IMR-90 (cell line): ENCODE data around the gene RNF223. TPM values are rescaled to one million over a fixed set of nuclear protein-coding genes. Genes with fewer than 3 reads are reported as not detected.

ENCODE experiments used
- ATAC-seq: fragments of 200-7000 bp; cut with Tn5 transposase; 2 replicates; pipeline ENCODE4 v1.9.1; 2020; ENCODE audit warnings: low read depth, mild to moderate bottlenecking, moderate library complexity
- BruUV-seq: library from RNA; stranded (reverse); fragments of 400-500 nt; replicated peaks from 2 replicates; lab custom pipeline; 2021; lab: Mats Ljungman, UMichigan
- CTCF ChIA-PET: fragments of 300-600 bp; formaldehyde crosslinking; extraction: SDS; loops from one replicate; lab custom pipeline; 2021; ENCODE audit warnings: antibody characterized with exemption; lab: Yijun Ruan, JAX
- POLR2A ChIA-PET: fragments of 300-600 bp; sonication (Branson Sonifier 250); formaldehyde crosslinking; loops from one replicate; lab custom pipeline; 2022; ENCODE audit warnings: antibody characterized with exemption; ENCODE audit not compliant: unreplicated experiment; lab: Charles Lee
- DNase-seq: peaks from one replicate; pipeline ENCODE4 v3.0.0; 2013
- H2AFZ ChIP-seq: replicated peaks from 2 replicates; pipeline ENCODE3; 2013; ENCODE audit warnings: low read length, mild to moderate bottlenecking; ENCODE audit not compliant: poor library complexity
- H2AK5ac ChIP-seq: 2 replicates; pipeline ENCODE4 v1.6.1; 2013; ENCODE audit warnings: low read depth, low read length, inconsistent platforms
- H2AK9ac ChIP-seq: replicated peaks from 2 replicates; pipeline ENCODE3; 2013; ENCODE audit warnings: mild to moderate bottlenecking, low read depth, low read length, moderate library complexity; ENCODE audit not compliant: poor library complexity
- H2BK120ac ChIP-seq: 2 replicates; pipeline ENCODE4 v1.6.1; 2013; ENCODE audit warnings: low read depth, low read length, inconsistent platforms
- H2BK15ac ChIP-seq: 3 replicates; pipeline ENCODE4 v1.6.1; 2013; ENCODE audit warnings: low read depth, low read length, inconsistent platforms
- H2BK20ac ChIP-seq: 2 replicates; pipeline ENCODE4 v1.6.1; 2013; ENCODE audit warnings: low read depth, mild to moderate bottlenecking, inconsistent platforms, low read length, moderate library complexity
- H2BK5ac ChIP-seq: 2 replicates; pipeline ENCODE4 v1.6.1; 2013; ENCODE audit warnings: mild to moderate bottlenecking, low read depth, low read length, inconsistent platforms; ENCODE audit not compliant: poor library complexity, severe bottlenecking
- H3K14ac ChIP-seq: replicated peaks from 2 replicates; pipeline ENCODE4 v1.6.1; 2013; ENCODE audit warnings: low read depth, low read length, inconsistent platforms
- H3K18ac ChIP-seq: 2 replicates; pipeline ENCODE4 v1.6.1; 2013; ENCODE audit warnings: low read depth, low read length, control low read depth
- H3K23ac ChIP-seq: 2 replicates; pipeline ENCODE4 v1.6.1; 2013; ENCODE audit warnings: low read depth, low read length, inconsistent platforms
- H3K27ac ChIP-seq: 2 replicates; pipeline ENCODE4 v1.5.1; 2013; ENCODE audit warnings: mild to moderate bottlenecking, control low read depth, low read length; ENCODE audit not compliant: insufficient read depth
- H3K27me3 ChIP-seq: 2 replicates; pipeline ENCODE4 v1.6.1; 2013; ENCODE audit warnings: low read length; ENCODE audit not compliant: control insufficient read depth, insufficient read depth
- H3K36me3 ChIP-seq: 2 replicates; pipeline ENCODE4 v1.6.1; 2013; ENCODE audit warnings: low read length, mixed read lengths; ENCODE audit not compliant: control insufficient read depth, insufficient read depth
- H3K4ac ChIP-seq: 2 replicates; pipeline ENCODE4 v1.6.1; 2013; ENCODE audit warnings: low read depth, low read length, inconsistent platforms
- H3K4me1 ChIP-seq: 2 replicates; pipeline ENCODE4 v1.6.1; 2013; ENCODE audit warnings: low read length, mixed read lengths; ENCODE audit not compliant: control insufficient read depth, insufficient read depth
- H3K4me2 ChIP-seq: 2 replicates; pipeline ENCODE4 v1.6.1; 2013; ENCODE audit warnings: low read depth, mild to moderate bottlenecking, control low read depth, low read length, moderate library complexity
- H3K4me3 ChIP-seq: 2 replicates; pipeline ENCODE4 v1.5.1; 2013; ENCODE audit warnings: low read depth, mild to moderate bottlenecking, control low read depth, low read length, moderate library complexity; ENCODE audit not compliant: insufficient read depth
- H3K56ac ChIP-seq: 2 replicates; pipeline ENCODE4 v1.6.1; 2013; ENCODE audit warnings: low read length, inconsistent platforms; ENCODE audit not compliant: insufficient read depth; ENCODE audit errors: extremely low read depth
- H3K79me1 ChIP-seq, 2 experiments: 2 replicates each; pipeline ENCODE4 v1.6.1; 2013; ENCODE audit warnings: low read length in 2 of 2, inconsistent platforms in 1 of 2, low read depth in 1 of 2
- H3K9ac ChIP-seq: 2 replicates; pipeline ENCODE4 v1.6.1; 2013; ENCODE audit warnings: low read depth, low read length, control low read depth
- H3K9me1 ChIP-seq: 2 replicates; pipeline ENCODE4 v1.6.1; 2013; ENCODE audit warnings: low read length, inconsistent platforms; ENCODE audit not compliant: insufficient read depth
- H3K9me3 ChIP-seq: 2 replicates; pipeline ENCODE4 v1.6.1; 2013; ENCODE audit warnings: low read length; ENCODE audit not compliant: control insufficient read depth, insufficient read depth
- H4K20me1 ChIP-seq: 2 replicates; pipeline ENCODE4 v1.6.1; 2013; ENCODE audit warnings: low read length, inconsistent platforms; ENCODE audit not compliant: insufficient read depth
- H4K5ac ChIP-seq: 2 replicates; pipeline ENCODE4 v1.6.1; 2013; ENCODE audit warnings: mild to moderate bottlenecking, low read depth, low read length, control low read depth
- H4K8ac ChIP-seq, 2 experiments: 2 replicates each; pipeline ENCODE4 v1.6.1; 2013; ENCODE audit warnings: low read depth in 2 of 2, low read length in 2 of 2, control low read depth in 1 of 2, inconsistent platforms in 1 of 2
- H4K91ac ChIP-seq: 2 replicates; pipeline ENCODE4 v1.6.1; 2013; ENCODE audit warnings: low read depth, low read length, inconsistent platforms; ENCODE audit not compliant: insufficient read depth
- CHD1 ChIP-seq: IDR thresholded peaks from 2 replicates; pipeline ENCODE4 v1.6.1; 2012; ENCODE audit warnings: low read depth, low read length, improper control_type of control experiment
- MAFK ChIP-seq: IDR thresholded peaks from 2 replicates; pipeline ENCODE4 v1.6.1; 2012; ENCODE audit warnings: low read depth, low read length, improper control_type of control experiment
- MXI1 ChIP-seq: IDR thresholded peaks from 2 replicates; pipeline ENCODE4 v1.6.1; 2012; ENCODE audit warnings: low read depth, mild to moderate bottlenecking, low read length, moderate library complexity, borderline replicate concordance
- RCOR1 ChIP-seq: IDR thresholded peaks from 2 replicates; pipeline ENCODE4 v1.6.1; 2012; ENCODE audit warnings: mild to moderate bottlenecking, low read length, improper control_type of control experiment; ENCODE audit not compliant: insufficient replicate concordance
- RFX5 ChIP-seq: IDR thresholded peaks from 2 replicates; pipeline ENCODE4 v1.8.0; 2012; ENCODE audit warnings: low read depth, mild to moderate bottlenecking, low read length, moderate library complexity
- WGBS, 2 experiments: methylation state at CpG; one replicate each; pipeline versions ENCODE4 v1.1.5 to v1.1.7; 2013; ENCODE audit warnings: missing lambda C conversion rate in 2 of 2; ENCODE audit not compliant: insufficient read length in 1 of 2; ENCODE audit errors: extremely low coverage in 2 of 2; 5-methylcytosine and 5-hydroxymethylcytosine counted together
- dilution Hi-C: fragments of 300-500 bp; cut with HindIII; formaldehyde crosslinking; loops from one replicate; pipeline ENCODE4 v1.14.3; 2018; ENCODE audit warnings: low sequenced_read_pairs; ENCODE audit not compliant: unreplicated experiment
- in situ Hi-C: fragments of 300-500 bp; cut with MboI; formaldehyde crosslinking; loops from 3 replicates; pipeline ENCODE4 v1.14.3; 2019; ENCODE audit warnings: low sequenced_read_pairs, inconsistent platforms, mixed read lengths
- intact Hi-C: fragments of 100-400 bp; cut with micrococcal nuclease; formaldehyde crosslinking; loops from 2 replicates; pipeline ENCODE4 v1.10.0; 2022
- polyA plus RNA-seq, 3 experiments: library from polyadenylated mRNA; depleted of rRNA; stranded (reverse); fragments of >200 nt; gene quantifications; 2 replicates each; pipeline ENCODE4 v1.2.3, GENCODE V29; 2012; ENCODE audit warnings: low replicate concordance in 1 of 3
- total RNA-seq: library from RNA; depleted of rRNA; stranded (reverse); fragments of >200 nt; gene quantifications from 2 replicates; pipeline ENCODE4 v1.2.3, GENCODE V29; 2012
- TF ChIP-seq, protein P1 (sequence below): fragments of 150-350 bp; IDR thresholded peaks from 2 replicates; pipeline ENCODE4 v1.6.1; 2016; ENCODE audit warnings: low read depth, mild to moderate bottlenecking, low read length, moderate library complexity, borderline replicate concordance
- TF ChIP-seq, protein P2 (sequence below): fragments of 150-350 bp; IDR thresholded peaks from 2 replicates; pipeline ENCODE4 v1.6.1; 2017; ENCODE audit warnings: mild to moderate bottlenecking, antibody characterized with exemption, low read length, low read depth

RNF223 gene
- total and polyA plus RNA-seq, 2 of the 4 experiments (the other 2 are of a cell fraction): not detected

DNA sequence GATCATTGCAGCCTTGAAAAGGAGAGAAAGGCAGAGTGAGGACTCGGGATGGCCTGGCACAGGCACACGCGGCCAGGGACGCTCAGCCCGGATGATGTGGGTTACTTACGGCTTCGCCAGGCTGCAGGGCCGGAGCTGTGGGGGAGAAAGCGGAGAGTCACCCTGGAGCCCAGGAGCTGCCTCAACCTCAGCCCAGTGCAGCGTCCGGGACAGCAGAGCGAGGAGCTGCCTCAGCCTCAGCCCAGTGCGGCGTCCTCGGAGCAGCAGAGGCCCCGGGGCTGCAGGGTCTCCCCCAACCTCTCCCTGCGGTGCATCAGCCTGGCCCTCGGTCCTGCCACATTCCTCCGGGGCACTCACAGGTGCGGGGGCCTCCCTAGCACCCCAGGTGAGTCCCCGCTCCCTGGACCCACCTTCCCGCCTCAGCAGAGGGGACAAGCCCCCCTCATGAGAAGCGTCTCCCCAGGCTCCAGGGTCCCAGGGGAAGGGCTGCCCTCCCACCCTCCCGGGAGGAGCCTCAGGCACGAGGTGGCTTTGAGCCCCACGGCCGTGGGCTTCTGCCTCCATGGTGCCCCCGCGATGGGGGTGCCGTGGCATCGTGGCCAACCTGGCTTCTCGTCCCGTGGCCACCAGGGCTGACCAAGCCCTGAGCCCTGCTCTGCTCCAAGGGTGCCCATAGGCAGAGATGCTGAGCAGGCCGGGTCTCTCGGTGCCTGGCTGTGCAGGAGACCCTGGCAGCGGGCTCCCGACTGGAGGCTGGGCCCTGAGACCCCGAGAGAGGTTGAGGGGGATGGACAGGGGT, 10.5 kb upstream of the RNF223 start:
- H4K20me1 ChIP-seq: peaks cover 3% of the 10 kb centered on the region
- no peak overlapping the region for H3K14ac ChIP-seq
- no peaks in the 10 kb centered on the region for H3K79me1 ChIP-seq
- no peak overlapping the region for H4K5ac ChIP-seq
- no peak overlapping the region for H3K23ac ChIP-seq
- H3K27ac ChIP-seq: no peak overlapping the region
- CTCF ChIA-PET: no interaction called here
- no peak overlapping the region for H3K4me3 ChIP-seq
- H3K9me3 ChIP-seq: no peaks in the 10 kb centered on the region
- H2AK9ac ChIP-seq: no peak overlapping the region
- H3K27me3 ChIP-seq: no peaks in the 10 kb centered on the region
- H2AK5ac ChIP-seq: no peak overlapping the region
- H2BK5ac ChIP-seq: no peak overlapping the region
- no peak overlapping the region for H2BK20ac ChIP-seq
- DNase-seq: no peak
- no peak overlapping the region for H2AFZ ChIP-seq
- H4K91ac ChIP-seq: no peak overlapping the region
- BruUV-seq: no TSS peak
- no peaks in the 10 kb centered on the region for H3K9me1 ChIP-seq
- H3K9ac ChIP-seq: no peak overlapping the region
- H3K4me2 ChIP-seq: no peak overlapping the region
- POLR2A ChIA-PET: no interaction called here
- H3K4ac ChIP-seq: no peak overlapping the region
- H4K8ac ChIP-seq: no peak overlapping the region
- intact Hi-C loops: no loop called here
- 93% methylated on average over 24 of the region's 38 CpGs; no CpG with 5 or more reads in 1 of the 2 experiments for WGBS, 2 experiments
- dilution Hi-C loops: no loop called here
- H2BK15ac ChIP-seq: no peak overlapping the region
- peaks cover 4% of the 10 kb centered on the region for H3K36me3 ChIP-seq
- in situ Hi-C loops: no loop called here
- no peak for ATAC-seq
- no peak for TF ChIP-seq RFX5
- no peak for TF ChIP-seq CHD1
- TF ChIP-seq RCOR1: no peak
- TF ChIP-seq, protein P1, sequence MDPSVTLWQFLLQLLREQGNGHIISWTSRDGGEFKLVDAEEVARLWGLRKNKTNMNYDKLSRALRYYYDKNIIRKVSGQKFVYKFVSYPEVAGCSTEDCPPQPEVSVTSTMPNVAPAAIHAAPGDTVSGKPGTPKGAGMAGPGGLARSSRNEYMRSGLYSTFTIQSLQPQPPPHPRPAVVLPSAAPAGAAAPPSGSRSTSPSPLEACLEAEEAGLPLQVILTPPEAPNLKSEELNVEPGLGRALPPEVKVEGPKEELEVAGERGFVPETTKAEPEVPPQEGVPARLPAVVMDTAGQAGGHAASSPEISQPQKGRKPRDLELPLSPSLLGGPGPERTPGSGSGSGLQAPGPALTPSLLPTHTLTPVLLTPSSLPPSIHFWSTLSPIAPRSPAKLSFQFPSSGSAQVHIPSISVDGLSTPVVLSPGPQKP: no peak
- no peak for TF ChIP-seq MXI1
- TF ChIP-seq, protein P2, sequence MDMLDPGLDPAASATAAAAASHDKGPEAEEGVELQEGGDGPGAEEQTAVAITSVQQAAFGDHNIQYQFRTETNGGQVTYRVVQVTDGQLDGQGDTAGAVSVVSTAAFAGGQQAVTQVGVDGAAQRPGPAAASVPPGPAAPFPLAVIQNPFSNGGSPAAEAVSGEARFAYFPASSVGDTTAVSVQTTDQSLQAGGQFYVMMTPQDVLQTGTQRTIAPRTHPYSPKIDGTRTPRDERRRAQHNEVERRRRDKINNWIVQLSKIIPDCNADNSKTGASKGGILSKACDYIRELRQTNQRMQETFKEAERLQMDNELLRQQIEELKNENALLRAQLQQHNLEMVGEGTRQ: no peak
- no peak for TF ChIP-seq MAFK
- H3K56ac ChIP-seq: no peak overlapping the region
- peaks cover 8% of the 10 kb centered on the region for H3K4me1 ChIP-seq
- no peak overlapping the region for H3K18ac ChIP-seq
- no peak overlapping the region for H2BK120ac ChIP-seq
